Thyroid gland (tissue), 4 donors: ENCODE results near the gene PLCL1.

ENCODE experiments used
- CTCF ChIP-seq, 6 experiments: fragments of 200-600 bp in 3 of 6; fragments of 450-650 bp in 3 of 6; sonication (generic) in 3 of 6; IDR thresholded peaks; one replicate each; pipeline ENCODE4 v1.5.1; 2016 to 2019; ENCODE audit warnings: antibody characterized with exemption in 6 of 6, mild to moderate bottlenecking in 2 of 6, inconsistent platforms in 1 of 6, moderate library complexity in 1 of 6
- POLR2A ChIP-seq, 2 donors: fragments of 450-650 bp; IDR thresholded peaks; one replicate each; pipeline ENCODE4 v1.6.1; 2017; ENCODE audit warnings: antibody characterized with exemption in 2 of 2, mild to moderate bottlenecking in 2 of 2, moderate library complexity in 1 of 2

- TF ChIP-seq CTCF (IDR thresholded peaks at IDR 0.05) (no peak), POLR2A (IDR thresholded peaks at IDR 0.05) (no peak)
Measured at GRCh38 chr2:197760293-197760657, 44.1 kb upstream of the PLCL1 start.
